GM18861 (cell line): ENCODE measurements around the gene SHB.
A peak's percentile ranks its signal among the peaks of the same experiment; 100 is the strongest.

Experiments
- ATAC-seq: cut with Tn5 transposase; IDR thresholded peaks from one replicate; pipeline ENCODE4 v1.9.1; 2021; ENCODE audit not compliant: unreplicated experiment

Gene SHB

GRCh38 chr9:38010918-38011704, 57.9 kb downstream of the SHB start:
- ATAC-seq: no peak

GRCh38 chr9:38009990-38010389, 59.0 kb downstream of the SHB start:
- no peak for ATAC-seq

DNA sequence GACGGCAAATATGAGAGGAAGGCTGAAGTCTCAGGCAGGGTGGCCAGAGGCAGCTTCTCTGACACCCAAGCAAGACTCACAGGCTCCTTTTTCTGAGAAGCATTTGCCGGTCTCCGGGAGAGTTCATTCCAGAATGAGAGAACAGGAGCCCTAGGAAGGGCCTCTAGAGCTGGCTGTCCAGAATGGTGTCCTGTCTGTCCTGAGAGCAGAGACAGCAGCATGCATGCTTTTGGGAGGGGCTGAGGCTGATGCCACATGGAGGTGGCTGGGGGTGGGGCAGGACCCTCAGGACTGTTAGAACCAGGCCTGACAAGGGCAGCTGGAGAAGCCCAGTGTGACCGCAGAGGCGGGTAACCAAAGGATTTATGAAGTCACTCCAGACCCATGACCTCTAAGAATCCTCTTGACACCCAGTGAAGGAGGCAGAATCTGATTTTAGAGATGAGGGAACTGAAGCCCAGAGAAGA, 60.0 kb downstream of the SHB start:
- ATAC-seq: no peak

DNA sequence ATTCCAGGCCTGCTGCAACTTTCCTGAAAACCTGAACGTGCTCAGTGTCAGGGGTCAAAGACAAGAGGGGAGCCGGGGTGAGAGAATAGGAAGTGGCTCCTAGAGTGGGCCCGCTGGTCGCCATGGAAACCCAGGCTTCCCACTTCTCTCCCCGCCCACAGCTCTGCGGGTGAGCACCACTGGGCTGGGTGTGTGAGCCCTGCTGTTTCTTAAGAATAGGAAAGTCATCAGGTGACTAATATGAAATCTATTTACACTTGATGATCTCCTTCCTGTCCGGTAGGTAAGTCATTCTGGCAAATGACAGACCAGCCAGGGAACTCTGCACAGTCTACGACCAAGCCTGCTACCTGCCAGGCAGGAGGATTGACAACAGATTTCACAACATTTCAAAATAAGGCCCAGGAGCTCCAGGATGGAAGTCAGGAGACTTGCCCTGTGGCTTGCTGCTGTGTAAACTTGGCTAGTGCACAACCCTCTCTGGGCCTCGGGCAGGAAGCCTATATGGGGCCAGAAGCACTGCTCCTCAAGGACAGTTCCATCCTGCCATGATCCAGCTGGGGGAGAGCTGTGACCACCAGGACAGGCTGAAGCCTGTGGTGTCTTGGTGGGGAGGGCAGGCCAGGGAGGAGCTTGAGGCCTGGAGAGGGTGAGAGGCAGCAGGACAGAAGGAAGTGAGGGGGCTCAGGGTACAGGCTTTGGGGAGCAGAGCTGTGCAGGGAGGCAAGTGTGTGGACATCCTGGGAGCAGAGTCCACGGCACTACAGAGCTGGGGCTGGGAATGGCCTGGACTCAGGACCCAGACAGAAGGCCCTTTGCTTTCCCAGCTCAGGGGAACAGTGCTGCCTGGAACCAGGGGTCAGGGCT, 60.6 kb downstream of the SHB start:
- peak; percentile 85 for ATAC-seq

- no peak for ATAC-seq
Observed at GRCh38 chr9:38007016-38007415, 62.0 kb downstream of the SHB start.

DNA sequence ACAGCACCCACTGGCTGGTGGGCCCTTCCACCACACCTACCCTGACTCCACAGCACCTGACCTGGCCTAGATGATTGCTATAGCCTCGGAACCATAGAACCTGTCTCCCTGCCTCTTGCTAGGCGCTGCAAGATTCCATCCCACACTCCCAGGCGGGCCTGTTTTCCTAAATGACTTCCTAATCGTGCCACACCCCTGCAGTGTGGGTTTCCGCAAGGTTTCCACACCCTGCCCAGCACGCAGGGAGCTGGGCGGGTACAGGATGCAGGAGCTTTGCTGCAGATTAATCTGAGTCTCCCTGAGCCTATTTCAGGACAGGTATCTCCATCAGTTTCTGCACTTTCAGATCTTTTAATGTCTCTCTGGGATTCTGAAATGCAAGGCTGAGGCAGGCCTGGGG, 62.9 kb downstream of the SHB start:
- ATAC-seq: no peak

DNA sequence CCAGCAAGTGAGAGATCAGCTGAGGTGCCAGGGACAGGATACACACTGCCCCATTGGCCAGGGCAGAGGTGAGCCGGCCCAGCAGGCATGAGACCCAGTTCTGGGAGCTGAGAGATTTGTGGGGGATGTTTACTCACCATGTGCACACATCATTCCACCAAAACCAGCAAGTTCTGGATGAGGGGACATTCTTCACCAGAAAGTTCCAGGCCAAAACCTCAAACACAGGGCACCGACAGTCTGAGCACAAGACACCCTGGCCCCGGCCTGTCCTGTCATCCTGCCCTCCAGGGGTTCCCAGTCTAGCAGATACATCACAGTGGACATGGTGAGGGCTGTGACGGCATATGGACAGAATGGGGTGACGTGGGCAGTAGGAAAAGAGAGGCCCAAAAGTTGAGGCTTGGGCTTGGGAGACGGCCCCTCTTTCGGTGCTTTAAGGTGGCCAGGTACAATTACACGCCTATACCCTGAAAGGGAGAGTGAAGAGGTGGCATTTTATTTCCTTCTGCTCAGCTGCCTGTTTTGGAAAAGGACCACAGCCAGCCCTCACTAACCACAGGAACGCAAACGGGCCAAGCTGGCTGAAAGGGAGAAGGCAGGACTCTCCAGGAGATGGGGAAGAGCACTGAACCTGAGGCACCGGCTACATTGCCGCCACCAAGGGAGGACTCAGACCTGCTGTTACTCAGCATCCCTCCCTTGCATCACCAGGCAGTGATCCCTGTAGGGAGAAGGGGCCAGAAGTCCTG, 64.0 kb downstream of the SHB start:
- ATAC-seq: no peak

- no peak for ATAC-seq
Observed at GRCh38 chr9:38003946-38004808, 64.8 kb downstream of the SHB start.

DNA sequence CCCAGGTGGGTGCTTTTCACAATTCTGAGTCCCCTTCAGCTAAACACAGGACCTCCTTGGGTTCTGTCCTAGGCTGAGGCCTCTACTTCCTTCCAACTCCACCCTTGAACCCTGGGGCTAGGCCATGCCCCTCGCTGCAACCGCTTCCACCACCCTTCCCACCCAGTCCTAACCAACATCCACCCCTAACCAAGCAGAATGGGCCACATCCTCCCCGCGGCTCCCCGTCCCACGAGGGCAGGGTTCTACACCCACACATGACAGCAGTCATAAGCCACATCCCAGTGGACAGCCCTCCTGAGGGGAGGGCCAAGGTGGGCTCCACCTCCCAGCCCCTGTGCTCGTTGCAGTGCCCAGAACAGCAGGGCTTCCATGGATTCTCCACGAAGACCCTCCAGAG, 65.8 kb downstream of the SHB start:
- no peak for ATAC-seq

DNA sequence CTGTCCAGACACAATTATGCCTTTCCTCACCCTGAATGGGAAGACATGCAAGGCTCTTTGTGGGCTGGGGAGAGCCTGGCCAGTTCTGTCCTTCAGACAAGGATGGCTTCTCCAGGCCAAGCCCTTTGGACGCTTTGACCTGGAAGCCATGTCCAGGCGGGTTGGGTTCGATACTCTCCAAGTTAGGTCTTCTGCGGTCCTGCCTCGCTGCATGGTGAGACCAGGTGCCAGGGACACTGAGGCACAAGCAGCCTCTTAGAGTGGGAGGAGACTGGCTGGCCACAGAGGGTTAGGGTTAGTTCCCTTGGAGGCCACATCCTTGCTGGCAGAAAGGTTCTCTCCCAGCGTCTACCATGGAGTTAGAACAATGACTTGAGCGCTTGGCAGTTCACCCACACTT, 67.6 kb downstream of the SHB start:
- no peak for ATAC-seq

DNA sequence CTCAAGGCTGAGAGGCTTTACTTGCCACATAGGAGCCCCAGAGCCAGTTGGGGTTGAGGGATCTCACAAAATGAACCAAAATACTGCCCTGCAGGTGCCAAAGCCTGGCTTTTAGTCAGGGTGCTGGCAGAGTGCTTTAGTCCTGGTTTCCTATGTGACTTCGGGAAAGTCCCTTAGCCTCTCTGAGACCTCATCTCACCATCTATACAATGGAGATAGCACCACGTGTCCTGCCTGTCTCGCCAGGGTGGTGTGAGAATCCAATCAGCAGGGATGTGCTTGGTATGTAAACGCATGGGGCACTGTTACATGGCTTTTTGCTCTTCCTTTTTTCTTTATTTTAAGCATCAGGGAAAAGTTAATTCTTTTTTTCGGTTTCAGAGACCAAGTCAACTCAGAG, 68.3 kb downstream of the SHB start:
- ATAC-seq: no peak

GRCh38 chr9:38000332-38000731, 68.7 kb downstream of the SHB start:
- no peak for ATAC-seq

- no peak for ATAC-seq
Observed at GRCh38 chr9:37999588-38000189, 69.3 kb downstream of the SHB start.

DNA sequence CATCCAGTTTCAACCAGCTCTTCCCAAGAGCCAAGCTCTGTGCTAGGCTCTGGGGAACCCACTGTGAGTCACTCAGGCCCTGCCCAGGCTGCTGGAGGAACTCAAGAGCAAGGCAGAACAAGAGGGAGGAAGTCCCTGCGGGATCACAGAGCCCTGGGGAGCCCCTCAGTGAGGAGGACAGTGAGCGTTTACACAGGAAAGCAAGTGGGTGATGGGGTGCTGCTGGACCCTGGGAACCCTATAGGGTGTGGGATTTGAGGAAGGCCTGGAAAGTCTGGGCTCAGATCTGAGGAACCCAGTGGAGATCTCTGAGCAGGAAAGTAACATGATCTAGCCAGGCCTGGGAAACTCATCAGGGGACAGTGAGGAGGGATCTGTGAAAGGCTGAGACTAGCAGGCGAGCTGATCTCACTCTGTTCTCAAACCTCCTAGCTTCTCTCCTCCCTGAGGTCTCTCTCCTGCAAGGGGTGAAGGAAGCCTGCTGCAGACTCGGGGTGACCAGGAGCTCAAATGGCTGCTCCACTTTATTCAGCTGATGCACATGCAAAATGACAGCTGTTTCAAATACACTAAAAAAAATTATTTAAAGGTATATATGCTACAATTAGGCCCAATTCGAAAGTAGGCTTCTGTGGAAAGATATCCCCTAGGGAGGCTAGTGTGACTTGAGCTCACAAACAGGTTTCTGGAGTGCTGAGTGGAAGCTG, 70.0 kb downstream of the SHB start:
- ATAC-seq: no peak

DNA sequence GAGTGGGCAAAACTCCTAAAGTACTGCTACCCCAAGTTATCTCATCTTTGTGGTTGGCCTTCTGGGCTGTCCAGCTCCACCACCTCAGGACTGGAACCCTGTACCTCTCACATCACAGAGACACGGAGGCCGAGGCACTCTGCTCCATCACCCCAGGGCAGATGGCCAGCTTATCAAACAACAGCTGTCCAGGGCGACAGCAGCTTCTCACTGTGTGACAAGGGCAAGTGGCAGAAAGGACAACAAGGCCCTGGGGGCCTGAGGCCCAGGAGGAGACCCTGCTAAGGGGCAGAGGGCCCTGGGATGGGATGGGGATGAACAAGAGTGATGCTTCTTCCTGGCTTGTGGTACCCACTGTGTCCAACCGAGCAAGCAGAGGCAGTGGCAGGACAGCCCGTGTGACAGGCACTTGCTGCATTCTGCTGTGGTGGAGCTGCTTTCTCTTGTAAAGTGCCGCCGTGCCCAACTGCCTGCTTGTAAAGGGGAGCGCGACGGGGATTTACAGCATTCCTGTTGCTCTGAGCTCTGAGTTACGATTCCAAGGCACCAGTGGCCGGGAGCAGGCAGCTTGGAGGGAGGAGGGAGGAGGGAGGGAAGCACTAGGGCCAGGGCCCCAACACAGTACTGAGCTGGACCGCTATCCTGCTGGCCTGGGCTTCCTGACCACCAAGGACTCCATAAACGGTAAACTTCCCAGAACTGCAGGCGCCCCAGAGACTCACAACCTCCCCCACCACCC, 71.2 kb downstream of the SHB start:
- ATAC-seq: no peak

- ATAC-seq: no peak
Observed at GRCh38 chr9:37996819-37997217, 72.2 kb downstream of the SHB start.

GRCh38 chr9:37995961-37996818, 72.8 kb downstream of the SHB start:
- ATAC-seq: no peak

DNA sequence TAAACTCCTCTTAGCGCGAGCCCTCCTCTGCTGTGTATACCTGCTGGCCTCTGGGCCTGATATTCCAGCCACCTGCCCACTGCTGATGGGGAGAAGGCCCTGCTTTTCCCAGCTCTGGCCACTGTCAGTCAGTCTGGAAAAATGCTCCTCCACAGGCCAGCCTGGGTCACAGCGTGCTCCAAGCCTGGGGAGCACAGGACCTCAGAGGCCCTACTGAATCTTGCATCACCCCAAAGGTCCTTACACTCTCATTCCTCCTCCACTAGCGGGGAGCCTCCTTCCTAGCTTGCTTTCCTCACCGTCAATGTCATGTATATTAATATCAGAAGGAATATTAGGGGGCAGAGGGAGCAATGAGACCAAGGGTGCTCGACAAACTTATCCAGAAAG, 73.7 kb downstream of the SHB start:
- no peak for ATAC-seq
